Neural cell (in vitro differentiated cells): ENCODE results near the gene MAML3.
A peak's percentile ranks its signal among the peaks of the same experiment; 100 is the strongest.

Experiments used
- EP300 ChIP-seq: fragments of 450-650 bp; conservative IDR thresholded peaks from 2 replicates; pipeline ENCODE4 v1.6.1; 2014; ENCODE audit warnings: antibody characterized with exemption, mild to moderate bottlenecking, moderate library complexity; ENCODE audit not compliant: poor library complexity, severe bottlenecking
- EZH2 ChIP-seq: fragments of 200-600, 300-800 bp; shearing (Covaris generic), sonication (generic); IDR thresholded peaks from 2 replicates; pipeline ENCODE4 v1.6.1; 2014; ENCODE audit warnings: antibody characterized with exemption, low read length, borderline replicate concordance, mild to moderate bottlenecking; ENCODE audit not compliant: insufficient read depth, poor library complexity, severe bottlenecking
- MXI1 ChIP-seq: fragments of 450-650 bp; conservative IDR thresholded peaks from 2 replicates; pipeline ENCODE4 v1.6.1; 2014; ENCODE audit warnings: antibody characterized with exemption, mild to moderate bottlenecking; ENCODE audit not compliant: poor library complexity, severe bottlenecking
- POLR2AphosphoS5 ChIP-seq: IDR thresholded peaks from 2 replicates; pipeline ENCODE4 v1.6.1; 2012
- TAF1 ChIP-seq: IDR thresholded peaks from 2 replicates; pipeline ENCODE4 v1.6.1; 2012; ENCODE audit warnings: low read depth
- TF ChIP-seq, protein P1 (sequence below): fragments of 450-650 bp; IDR thresholded peaks from 2 replicates; pipeline ENCODE4 v1.5.1; 2014; ENCODE audit warnings: antibody characterized with exemption, mild to moderate bottlenecking, moderate library complexity; ENCODE audit not compliant: poor library complexity, severe bottlenecking
- TF ChIP-seq, protein P2 (sequence below): IDR thresholded peaks from 2 replicates; pipeline ENCODE4 v1.6.1; 2012; ENCODE audit warnings: borderline replicate concordance

DNA sequence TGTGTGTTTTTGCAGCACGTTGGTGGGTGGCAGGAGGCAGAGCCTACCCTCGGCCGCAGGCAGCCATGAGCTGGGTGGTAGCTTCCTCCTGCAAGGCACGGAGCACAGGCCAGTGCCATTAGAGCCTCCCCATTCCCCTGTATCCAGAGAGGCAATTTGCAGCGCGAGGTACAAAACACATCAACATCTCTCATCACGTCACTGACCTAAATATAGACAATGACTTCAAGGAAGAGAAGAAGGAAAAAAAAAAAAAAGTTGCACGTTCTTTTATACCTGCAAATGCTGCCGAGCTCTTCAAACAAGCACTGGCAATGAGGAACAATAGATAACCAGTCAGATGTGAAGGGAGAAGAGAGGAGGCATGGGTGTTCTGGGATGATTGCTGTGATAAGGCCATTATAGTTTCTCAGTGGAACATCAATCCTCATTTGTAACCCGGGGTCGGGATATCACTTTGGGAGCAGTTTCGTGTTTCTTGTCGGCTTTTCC lies 328.4 kb downstream of the MAML3 start:
- no peak for TF ChIP-seq TAF1
- TF ChIP-seq, protein P1, sequence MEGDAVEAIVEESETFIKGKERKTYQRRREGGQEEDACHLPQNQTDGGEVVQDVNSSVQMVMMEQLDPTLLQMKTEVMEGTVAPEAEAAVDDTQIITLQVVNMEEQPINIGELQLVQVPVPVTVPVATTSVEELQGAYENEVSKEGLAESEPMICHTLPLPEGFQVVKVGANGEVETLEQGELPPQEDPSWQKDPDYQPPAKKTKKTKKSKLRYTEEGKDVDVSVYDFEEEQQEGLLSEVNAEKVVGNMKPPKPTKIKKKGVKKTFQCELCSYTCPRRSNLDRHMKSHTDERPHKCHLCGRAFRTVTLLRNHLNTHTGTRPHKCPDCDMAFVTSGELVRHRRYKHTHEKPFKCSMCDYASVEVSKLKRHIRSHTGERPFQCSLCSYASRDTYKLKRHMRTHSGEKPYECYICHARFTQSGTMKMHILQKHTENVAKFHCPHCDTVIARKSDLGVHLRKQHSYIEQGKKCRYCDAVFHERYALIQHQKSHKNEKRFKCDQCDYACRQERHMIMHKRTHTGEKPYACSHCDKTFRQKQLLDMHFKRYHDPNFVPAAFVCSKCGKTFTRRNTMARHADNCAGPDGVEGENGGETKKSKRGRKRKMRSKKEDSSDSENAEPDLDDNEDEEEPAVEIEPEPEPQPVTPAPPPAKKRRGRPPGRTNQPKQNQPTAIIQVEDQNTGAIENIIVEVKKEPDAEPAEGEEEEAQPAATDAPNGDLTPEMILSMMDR: no peak
- TF ChIP-seq, protein P2, sequence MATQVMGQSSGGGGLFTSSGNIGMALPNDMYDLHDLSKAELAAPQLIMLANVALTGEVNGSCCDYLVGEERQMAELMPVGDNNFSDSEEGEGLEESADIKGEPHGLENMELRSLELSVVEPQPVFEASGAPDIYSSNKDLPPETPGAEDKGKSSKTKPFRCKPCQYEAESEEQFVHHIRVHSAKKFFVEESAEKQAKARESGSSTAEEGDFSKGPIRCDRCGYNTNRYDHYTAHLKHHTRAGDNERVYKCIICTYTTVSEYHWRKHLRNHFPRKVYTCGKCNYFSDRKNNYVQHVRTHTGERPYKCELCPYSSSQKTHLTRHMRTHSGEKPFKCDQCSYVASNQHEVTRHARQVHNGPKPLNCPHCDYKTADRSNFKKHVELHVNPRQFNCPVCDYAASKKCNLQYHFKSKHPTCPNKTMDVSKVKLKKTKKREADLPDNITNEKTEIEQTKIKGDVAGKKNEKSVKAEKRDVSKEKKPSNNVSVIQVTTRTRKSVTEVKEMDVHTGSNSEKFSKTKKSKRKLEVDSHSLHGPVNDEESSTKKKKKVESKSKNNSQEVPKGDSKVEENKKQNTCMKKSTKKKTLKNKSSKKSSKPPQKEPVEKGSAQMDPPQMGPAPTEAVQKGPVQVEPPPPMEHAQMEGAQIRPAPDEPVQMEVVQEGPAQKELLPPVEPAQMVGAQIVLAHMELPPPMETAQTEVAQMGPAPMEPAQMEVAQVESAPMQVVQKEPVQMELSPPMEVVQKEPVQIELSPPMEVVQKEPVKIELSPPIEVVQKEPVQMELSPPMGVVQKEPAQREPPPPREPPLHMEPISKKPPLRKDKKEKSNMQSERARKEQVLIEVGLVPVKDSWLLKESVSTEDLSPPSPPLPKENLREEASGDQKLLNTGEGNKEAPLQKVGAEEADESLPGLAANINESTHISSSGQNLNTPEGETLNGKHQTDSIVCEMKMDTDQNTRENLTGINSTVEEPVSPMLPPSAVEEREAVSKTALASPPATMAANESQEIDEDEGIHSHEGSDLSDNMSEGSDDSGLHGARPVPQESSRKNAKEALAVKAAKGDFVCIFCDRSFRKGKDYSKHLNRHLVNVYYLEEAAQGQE: no peak
- no peak for TF ChIP-seq EZH2
- peak; percentile 51 for TF ChIP-seq POLR2AphosphoS5
- TF ChIP-seq EP300: no peak
- no peak for TF ChIP-seq MXI1
